LNCAP (cell line): ENCODE measurements around the gene CAMKK2.

Source experiments
- TF ChIP-seq, protein P1 (sequence below): fragments of 450-650 bp; IDR thresholded peaks from 2 replicates; pipeline ENCODE4 v1.5.1; 2017; ENCODE audit warnings: mild to moderate bottlenecking

CAMKK2 gene

DNA sequence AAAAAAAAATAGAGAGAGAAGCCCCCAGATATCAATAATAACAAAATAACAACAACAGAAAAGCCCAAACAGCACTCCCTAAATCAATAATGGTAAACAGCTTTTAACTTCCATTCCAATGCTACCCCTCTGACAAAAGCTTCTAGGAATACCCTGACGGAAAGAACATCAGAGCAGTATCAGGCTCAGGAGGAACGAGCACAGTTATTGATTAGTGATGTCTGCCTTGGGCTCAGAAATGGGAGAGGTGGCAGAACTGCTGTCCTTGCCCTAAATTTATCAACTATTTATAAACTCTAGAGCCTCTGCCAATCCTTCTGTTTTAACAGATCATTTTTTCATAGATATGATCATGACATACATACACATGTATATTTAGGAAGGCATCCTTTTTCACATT, 44.7 kb downstream of the CAMKK2 start:
- TF ChIP-seq, protein P1, sequence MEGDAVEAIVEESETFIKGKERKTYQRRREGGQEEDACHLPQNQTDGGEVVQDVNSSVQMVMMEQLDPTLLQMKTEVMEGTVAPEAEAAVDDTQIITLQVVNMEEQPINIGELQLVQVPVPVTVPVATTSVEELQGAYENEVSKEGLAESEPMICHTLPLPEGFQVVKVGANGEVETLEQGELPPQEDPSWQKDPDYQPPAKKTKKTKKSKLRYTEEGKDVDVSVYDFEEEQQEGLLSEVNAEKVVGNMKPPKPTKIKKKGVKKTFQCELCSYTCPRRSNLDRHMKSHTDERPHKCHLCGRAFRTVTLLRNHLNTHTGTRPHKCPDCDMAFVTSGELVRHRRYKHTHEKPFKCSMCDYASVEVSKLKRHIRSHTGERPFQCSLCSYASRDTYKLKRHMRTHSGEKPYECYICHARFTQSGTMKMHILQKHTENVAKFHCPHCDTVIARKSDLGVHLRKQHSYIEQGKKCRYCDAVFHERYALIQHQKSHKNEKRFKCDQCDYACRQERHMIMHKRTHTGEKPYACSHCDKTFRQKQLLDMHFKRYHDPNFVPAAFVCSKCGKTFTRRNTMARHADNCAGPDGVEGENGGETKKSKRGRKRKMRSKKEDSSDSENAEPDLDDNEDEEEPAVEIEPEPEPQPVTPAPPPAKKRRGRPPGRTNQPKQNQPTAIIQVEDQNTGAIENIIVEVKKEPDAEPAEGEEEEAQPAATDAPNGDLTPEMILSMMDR: no peak

DNA sequence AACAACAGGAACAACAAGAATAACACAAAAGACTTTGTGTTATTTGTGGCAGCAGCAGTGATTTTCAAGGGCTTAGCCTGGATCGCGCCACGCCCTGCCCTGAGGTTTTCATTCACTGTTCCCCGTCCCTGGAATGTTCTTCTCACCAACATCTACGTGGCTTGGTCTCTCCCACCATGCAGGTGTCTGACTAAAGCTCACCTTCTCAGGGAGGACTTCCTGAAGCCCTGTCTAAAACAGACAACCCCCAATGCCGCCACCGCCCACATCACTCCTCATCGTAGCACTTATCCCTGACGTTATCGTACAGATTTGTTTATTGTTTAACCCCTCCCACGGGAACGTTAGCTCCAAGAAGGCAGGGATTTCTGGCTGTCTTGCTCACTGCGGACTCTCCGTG, 46.1 kb downstream of the CAMKK2 start:
- TF ChIP-seq, protein P1: no peak

GRCh38 chr12:121248622-121249021, 47.9 kb downstream of the CAMKK2 start:
- TF ChIP-seq, protein P1: no peak

GRCh38 chr12:121246893-121247557, 49.5 kb downstream of the CAMKK2 start:
- TF ChIP-seq, protein P1: no peak

GRCh38 chr12:121245951-121246350, 50.6 kb downstream of the CAMKK2 start:
- TF ChIP-seq, protein P1: no peak

- TF ChIP-seq, protein P1: no peak
Observed at GRCh38 chr12:121245031-121245430, 51.5 kb downstream of the CAMKK2 start.

GRCh38 chr12:121241156-121241970, 55.1 kb downstream of the CAMKK2 start:
- TF ChIP-seq, protein P1: no peak
